Measurements from ENCODE around the gene MCTS1. TPM values are rescaled to one million over a fixed set of nuclear protein-coding genes. Genes with fewer than 3 reads are reported as not detected.
A peak's percentile ranks its signal among the peaks of the same experiment; 100 is the strongest.

Gene MCTS1
- total RNA-seq, 6 experiments from 2014 or later, result 20.7 to 31.2 (median 25.5) TPM

GRCh38 chrX:120560842-120561633, 42.9 kb upstream of the MCTS1 start, which contains the start of gene CUL4B:
Gene CUL4B (minus strand): TSS chrX:120560962. CDS start chrX:120560638, 324 bp downstream.
- Histone ChIP-seq H3K4me1 (peaks cover 0 to 6% (median 0%) of the 10 kb centered on the region in 4 donors), H3K36me3 (peaks cover 0 to 5% (median 0%) of the 10 kb centered on the region in 4 donors), H3K9me3 (no peaks in the 10 kb centered on the region), H3K27me3 (no peaks in the 10 kb centered on the region), H3K4me3 (peak within 1 kb of the TSS; percentile 49 to 64 (median 54)), H3K27ac (peak within 1 kb of the TSS; percentile 95 to 99 (median 97))
- DNase-seq (peak; percentile 91 to 95 (median 94)), ATAC-seq (peak; percentile 87 to 93 (median 92))
- peak; percentile 69 for TF ChIP-seq POLR2A (IDR thresholded peaks at IDR 0.05)
- TF ChIP-seq CTCF (IDR thresholded peaks at IDR 0.05), result no peak
- WGBS (ENCODE audit: insufficient coverage, low coverage, low lambda C conversion rate, missing lambda C conversion rate), result 36% methylated on average over 41 of the region's 54 CpGs
- intact Hi-C loops (cut with DNase I), result no loop called here

- peaks cover 0 to 5% (median 0%) of the 10 kb centered on the region in 4 donors for H3K36me3 ChIP-seq
- TF ChIP-seq POLR2A (IDR thresholded peaks at IDR 0.05), result no peak
- no peak for TF ChIP-seq CTCF (IDR thresholded peaks at IDR 0.05)
- WGBS (ENCODE audit: insufficient coverage, low coverage, low lambda C conversion rate, missing lambda C conversion rate), result 24% methylated on average over 12 of the region's 12 CpGs
- H3K27me3 ChIP-seq, result no peaks in the 10 kb centered on the region
- H3K4me1 ChIP-seq, result peaks cover 0 to 6% (median 0%) of the 10 kb centered on the region in 4 donors
- no peaks in the 10 kb centered on the region for H3K9me3 ChIP-seq
- ATAC-seq (no peak), DNase-seq (no peak)
- intact Hi-C loops (cut with DNase I), result no loop called here
- peak overlapping the region; percentile 20 to 64 (median 54) for H3K4me3 ChIP-seq
- peak overlapping the region; percentile 70 to 99 (median 78) for H3K27ac ChIP-seq
Observed at GRCh38 chrX:120561634-120562568, 42.0 kb upstream of the MCTS1 start.

- Histone ChIP-seq H3K9me3 (no peaks in the 10 kb centered on the region), H3K36me3 (no peaks in the 10 kb centered on the region), H3K4me3 (no peak overlapping the region), H3K4me1 (peaks cover 0 to 6% (median 0%) of the 10 kb centered on the region in 4 donors), H3K27me3 (no peaks in the 10 kb centered on the region), H3K27ac (peak overlapping the region in 1 of 3 donors; percentile 6)
- ATAC-seq, result no peak
- 47% methylated on average over 2 of the region's 2 CpGs for WGBS (ENCODE audit: insufficient coverage, low coverage, low lambda C conversion rate, missing lambda C conversion rate)
- intact Hi-C loops (cut with DNase I), result no loop called here
- TF ChIP-seq POLR2A (IDR thresholded peaks at IDR 0.05) (no peak), CTCF (IDR thresholded peaks at IDR 0.05) (no peak)
- no peak for DNase-seq
Observed at GRCh38 chrX:120562569-120562926, 41.4 kb upstream of the MCTS1 start.

GRCh38 chrX:120564925-120565324, 39.0 kb upstream of the MCTS1 start:
- H3K4me1 ChIP-seq, result peaks cover 0 to 6% (median 0%) of the 10 kb centered on the region in 4 donors
- no peaks in the 10 kb centered on the region for H3K9me3 ChIP-seq
- no peak for ATAC-seq
- no peaks in the 10 kb centered on the region for H3K36me3 ChIP-seq
- intact Hi-C loops (cut with DNase I), result loop anchor here in 1 of 2 donors (5.0 kb wide), 1 partner anchor 52 kb away; no protein-coding TSS in a partner anchor
- no peak overlapping the region for H3K4me3 ChIP-seq
- TF ChIP-seq CTCF (IDR thresholded peaks at IDR 0.05) (no peak), POLR2A (IDR thresholded peaks at IDR 0.05) (no peak)
- DNase-seq, result no peak
- no peak overlapping the region for H3K27ac ChIP-seq
- H3K27me3 ChIP-seq, result no peaks in the 10 kb centered on the region
- 58% methylated on average over 1 of the region's 1 CpG for WGBS (ENCODE audit: insufficient coverage, low coverage, low lambda C conversion rate, missing lambda C conversion rate)
